Measurements from ENCODE around the gene U2AF2.

U2AF2 gene

DNA sequence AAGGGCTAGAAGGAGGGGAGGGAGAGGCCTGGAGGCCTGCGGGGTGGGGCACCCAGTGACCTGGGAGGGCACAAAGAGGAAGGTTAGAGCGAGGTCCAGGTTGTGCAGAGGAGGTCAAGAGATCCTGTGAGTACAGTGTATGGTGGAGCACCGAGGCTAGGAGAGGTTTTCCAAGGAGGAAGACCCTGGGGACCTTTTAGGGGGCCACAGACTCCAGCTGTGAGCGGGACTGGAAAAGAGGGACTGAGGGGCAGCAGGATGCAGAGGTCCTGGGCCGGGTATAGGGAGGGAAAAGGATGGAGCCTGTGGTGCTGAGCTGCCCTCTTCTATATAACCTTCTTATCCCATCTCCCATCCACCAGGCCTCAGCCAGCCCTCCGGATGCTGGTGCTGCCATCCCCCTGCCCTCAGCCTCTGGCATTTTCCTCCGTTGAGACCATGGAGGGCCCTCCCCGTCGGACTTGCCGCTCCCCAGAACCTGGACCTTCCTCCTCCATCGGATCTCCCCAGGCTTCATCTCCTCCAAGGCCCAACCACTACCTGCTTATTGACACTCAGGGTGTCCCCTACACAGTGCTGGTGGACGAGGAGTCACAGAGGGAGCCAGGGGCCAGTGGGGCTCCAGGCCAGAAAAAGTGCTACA, 10.5 kb upstream of the U2AF2 start:
- no peak for DNase-seq

- DNase-seq, result no peak
These were observed 9.9 kb upstream of the U2AF2 start for GRCh38 chr19:55644842-55645511.

- no peak for DNase-seq
These were observed 9.3 kb upstream of the U2AF2 start for GRCh38 chr19:55645512-55645881.

DNA sequence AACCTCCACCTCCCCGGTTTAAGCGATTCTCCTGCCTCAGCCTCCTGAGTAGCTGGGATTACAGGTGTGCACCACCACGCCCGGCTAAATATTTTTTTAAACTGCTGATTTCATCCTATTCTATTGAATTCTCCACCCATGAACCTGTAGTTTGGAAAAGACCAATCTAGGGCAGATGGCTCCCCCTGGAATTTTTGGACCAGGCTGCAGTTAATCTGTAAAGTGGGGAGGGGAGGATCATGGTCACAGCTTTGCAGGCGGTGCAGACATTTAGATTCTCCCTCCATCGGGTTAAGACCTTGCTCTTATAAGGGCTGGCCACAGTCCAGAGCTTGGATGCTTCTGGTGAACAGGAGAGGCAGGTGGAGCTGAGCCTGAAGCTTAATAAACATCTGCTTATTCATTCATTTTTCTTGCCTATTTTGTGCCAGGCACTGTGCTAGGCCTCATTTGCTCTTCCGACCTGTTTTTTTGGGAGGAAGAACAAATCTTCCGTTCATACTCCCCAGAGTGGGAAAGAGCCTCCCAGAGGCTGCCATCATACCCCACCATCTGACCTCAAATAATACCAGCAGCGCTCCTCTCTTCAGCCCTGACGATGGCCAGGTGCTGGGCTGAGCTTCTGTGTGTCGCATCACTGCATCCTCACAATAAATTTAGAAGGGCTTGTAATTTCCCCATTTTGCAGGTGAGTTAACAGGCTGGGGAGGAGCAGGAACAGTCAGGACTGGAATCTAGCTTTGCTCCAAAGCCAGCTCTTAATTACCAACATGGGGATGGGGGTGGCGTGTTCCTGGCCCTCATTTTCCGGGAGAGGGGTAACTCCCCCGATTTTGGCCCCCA, 7.7 kb upstream of the U2AF2 start:
- DNase-seq, result no peak

GRCh38 chr19:55647732-55648584, 6.9 kb upstream of the U2AF2 start, which contains the start of gene CCDC106:
Gene CCDC106 (plus strand): TSS chr19:55648212. CDS start chr19:55649047, 835 bp downstream.
- DNase-seq, result peak; percentile 72

DNA sequence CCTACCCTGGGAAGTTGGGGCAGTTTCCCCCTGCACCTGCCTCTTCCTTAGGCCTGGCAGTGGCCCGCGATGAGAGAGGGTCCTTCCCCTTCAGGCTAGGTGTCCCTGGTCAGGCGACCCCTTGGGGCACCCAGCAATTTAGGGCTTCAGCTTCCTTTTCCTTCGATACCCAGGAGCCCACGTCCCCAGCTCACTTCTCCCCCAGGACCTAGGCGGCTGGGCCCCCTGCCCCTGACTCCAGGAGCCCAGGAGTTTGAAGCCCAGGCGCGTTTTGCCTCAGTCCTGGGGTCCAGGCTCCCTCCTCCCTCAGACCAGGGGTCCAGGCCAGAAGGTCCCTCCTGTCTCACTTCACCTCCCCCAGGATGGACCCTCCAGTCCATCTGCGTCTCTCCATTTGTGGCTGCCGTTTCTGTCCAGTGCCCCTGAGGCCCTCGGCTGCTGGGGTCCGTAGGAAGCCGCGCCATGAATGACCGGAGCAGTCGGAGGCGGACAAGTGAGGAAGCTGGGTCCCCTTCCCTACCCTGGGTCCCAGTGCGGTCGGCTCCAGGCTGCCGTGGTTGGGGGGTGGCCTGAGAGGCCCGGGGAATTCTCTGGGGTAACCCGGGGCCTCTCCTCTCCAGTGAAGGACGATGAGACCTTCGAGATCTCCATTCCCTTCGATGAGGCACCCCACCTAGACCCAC, 6.1 kb upstream of the U2AF2 start:
- no peak for DNase-seq

DNA sequence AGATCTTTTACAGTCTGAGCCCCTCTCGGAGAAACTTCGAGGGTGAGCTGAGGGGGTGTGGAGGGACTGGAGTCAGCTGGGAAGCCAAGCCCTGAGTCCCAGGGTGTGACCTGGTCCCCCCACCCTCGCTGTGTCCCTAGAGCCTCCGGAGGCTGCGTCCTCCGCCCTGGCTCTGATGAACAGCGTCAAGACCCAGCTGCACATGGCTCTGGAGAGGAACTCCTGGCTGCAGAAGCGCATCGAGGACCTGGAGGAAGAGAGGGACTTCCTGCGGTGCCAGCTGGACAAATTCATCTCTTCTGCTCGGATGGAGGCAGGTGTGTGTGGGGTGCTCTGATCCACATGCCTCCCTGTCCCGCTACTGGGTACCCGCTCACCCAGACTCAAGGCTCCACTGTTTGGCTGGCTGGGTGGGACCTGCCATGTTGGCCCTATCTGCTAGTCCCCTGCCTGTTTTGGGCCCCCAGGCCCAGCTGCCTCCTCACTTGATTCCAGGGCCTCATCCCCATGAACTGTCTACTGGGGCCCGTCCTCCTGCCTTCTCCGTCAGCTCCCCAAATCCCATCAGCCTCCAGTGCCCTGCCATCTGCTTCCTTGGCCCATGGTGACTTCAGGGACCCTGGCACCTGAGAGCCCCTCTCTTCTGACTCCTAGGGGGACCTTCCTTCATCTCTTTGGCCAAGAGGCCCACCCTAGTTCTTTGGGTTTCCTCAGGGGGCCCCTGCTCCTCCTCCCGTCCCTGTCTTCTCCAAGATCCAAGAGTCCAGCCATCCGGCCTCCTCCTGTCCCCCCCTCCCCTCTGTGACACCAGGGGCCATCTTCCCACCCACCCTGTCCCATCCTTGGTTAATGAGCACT, 5.3 kb upstream of the U2AF2 start:
- no peak for DNase-seq

GRCh38 chr19:55650126-55650557, 4.7 kb upstream of the U2AF2 start:
- DNase-seq, result no peak

- no peak for DNase-seq
These were observed 4.1 kb upstream of the U2AF2 start for GRCh38 chr19:55650602-55651230.

GRCh38 chr19:55651236-55651635, 3.6 kb upstream of the U2AF2 start:
- no peak for DNase-seq

GRCh38 chr19:55652311-55653128, 2.3 kb upstream of the U2AF2 start:
- no peak for DNase-seq

DNA sequence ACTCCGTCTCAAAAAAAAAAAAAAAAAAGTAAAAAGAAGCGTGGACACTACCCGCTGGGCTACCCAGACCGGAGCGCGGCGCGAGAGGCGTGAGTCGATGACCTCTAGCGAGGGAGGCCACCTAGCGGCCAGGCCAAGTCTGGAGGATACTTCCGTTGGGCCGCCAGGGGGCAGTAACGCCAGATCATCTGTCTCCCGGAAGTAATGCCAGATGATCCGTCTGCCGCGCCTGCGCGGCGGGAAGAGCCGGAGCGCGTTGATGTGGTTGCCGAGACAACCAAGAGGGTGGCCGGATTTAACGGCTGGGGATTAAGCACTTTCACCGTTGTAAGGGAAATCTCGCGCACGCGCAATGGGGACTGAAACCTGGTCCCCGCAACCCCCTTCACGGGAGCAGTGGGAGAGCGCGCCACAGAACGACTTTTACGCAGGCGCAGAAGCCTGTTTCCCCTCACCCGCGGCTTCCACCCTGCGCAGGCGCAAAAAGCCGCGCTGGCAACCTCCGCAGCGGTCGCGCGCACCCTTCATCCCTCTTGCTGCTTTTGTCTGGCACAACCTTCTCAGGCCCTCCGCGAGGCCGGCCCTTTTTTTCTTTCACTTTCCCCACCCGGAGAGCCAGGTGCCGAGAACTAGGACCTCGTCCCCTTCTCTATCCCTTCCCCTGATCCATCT, 1.0 kb upstream of the U2AF2 start:
- DNase-seq, result peak; percentile 98

DNA sequence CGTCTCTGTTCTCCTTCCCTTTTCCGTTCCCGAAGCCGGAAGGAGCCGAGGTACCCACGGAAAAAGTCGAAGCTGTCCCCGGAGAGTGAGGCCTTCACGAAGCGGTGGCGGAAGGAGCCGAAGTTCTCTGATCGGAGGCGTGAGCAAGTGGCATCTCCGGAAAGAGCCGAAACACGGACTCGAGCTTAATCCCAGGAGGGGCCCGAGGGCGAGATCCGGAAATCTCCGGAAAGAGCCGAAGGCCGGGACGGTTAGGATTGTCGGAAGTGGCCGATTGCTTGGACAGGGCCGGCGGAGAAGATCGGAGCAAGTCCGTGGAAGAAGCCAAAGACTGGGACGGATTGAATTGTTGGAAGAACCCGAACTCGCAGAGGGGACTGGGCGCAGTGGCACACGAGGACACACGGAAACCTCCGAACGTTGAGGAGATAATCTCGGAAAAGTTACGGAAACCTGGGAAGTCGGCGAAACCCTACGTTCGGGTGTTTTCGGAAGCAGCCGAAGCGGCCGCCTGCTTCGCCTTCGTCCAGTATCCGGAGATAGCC, 440 bp upstream of the U2AF2 start:
- peak; percentile 97 for DNase-seq

GRCh38 chr19:55655648-55656040, 809 bp downstream of the U2AF2 start:
- no peak for DNase-seq

- no peak for DNase-seq
These were observed 1.7 kb downstream of the U2AF2 start for GRCh38 chr19:55656552-55656951.

GRCh38 chr19:55656988-55657747, 2.3 kb downstream of the U2AF2 start:
- no peak for DNase-seq

DNA sequence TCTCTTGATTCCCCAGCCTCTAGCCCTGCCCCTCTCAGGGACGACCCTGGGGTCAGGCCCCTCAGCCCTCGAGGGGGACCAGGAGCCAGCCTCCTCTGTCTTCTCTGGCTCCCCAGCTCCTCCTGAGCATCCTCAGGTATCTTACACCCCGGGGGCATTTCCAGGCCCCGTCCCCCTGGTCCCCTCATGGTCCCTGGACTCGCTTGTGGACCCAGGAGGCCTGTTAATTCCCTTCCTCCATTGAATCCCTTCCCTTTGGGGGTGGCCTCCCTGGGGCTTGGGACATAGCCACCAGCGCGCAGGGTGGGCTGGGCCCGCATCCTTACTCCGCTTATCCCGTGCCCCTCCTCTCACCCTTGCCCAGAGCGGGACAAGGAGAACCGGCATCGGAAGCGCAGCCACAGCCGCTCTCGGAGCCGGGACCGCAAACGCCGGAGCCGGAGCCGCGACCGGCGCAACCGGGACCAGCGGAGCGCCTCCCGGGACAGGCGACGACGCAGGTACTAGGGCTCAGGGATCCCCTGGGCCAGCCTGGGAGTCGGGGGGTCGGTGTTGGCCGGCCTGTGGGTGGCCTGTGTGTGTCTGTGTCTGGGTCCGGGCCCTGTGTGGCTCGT, 4.1 kb downstream of the U2AF2 start:
- DNase-seq, result no peak

- no peak for DNase-seq
These were observed 5.0 kb downstream of the U2AF2 start for GRCh38 chr19:55659822-55660221.

Data from activated T-cell treated with anti-CD3 and anti-CD28 coated beads, Interleukin-2, amount 50 U/mL, for 1 hour (primary cell).